Measurements from ENCODE around the gene NAA16.

DNA sequence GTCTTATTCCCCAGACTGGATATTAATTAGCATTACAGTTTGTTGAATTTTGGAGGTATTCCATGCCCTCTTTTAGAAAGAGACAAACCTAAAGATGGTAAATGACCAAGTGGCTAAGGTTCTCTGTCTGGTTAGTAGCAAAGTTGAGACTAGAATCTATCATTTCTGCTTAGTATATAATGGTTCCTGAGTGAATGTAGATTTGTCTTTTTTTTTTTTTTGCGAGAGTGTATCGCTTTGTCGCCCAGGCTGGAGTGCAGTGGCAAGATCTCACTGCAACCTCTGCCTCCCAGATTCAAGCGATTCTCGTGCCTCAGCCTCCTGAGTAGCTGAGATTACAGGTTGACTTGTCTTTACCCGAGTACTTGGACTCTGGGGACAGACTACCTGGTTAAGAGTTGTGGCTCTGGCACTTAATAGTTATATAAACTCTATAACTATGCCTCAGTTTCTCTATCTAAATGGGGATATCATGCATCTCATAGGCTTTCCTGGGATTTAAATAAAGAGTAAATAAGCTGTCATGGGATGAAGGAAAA lies 2.7 kb downstream of the NAA16 start:
- TF ChIP-seq, protein P1, sequence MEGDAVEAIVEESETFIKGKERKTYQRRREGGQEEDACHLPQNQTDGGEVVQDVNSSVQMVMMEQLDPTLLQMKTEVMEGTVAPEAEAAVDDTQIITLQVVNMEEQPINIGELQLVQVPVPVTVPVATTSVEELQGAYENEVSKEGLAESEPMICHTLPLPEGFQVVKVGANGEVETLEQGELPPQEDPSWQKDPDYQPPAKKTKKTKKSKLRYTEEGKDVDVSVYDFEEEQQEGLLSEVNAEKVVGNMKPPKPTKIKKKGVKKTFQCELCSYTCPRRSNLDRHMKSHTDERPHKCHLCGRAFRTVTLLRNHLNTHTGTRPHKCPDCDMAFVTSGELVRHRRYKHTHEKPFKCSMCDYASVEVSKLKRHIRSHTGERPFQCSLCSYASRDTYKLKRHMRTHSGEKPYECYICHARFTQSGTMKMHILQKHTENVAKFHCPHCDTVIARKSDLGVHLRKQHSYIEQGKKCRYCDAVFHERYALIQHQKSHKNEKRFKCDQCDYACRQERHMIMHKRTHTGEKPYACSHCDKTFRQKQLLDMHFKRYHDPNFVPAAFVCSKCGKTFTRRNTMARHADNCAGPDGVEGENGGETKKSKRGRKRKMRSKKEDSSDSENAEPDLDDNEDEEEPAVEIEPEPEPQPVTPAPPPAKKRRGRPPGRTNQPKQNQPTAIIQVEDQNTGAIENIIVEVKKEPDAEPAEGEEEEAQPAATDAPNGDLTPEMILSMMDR (IDR thresholded peaks at IDR 0.05), result no peak
- TF ChIP-seq EZH2 (IDR thresholded peaks at IDR 0.05; ENCODE audit: borderline replicate concordance, insufficient read depth, low read depth, low read length, poor library complexity, severe bottlenecking), result no peak
